GM21825 (cell line): ENCODE measurements around the gene EPC2.
"Not testable (repeated sequence)": the region's sequence is repeated elsewhere in the genome, so short reads cannot be mapped to it uniquely, and the experiment has no call there.

Source experiments
- ATAC-seq: cut with Tn5 transposase; IDR thresholded peaks from one replicate; pipeline ENCODE4 v1.9.1; 2021; ENCODE audit warnings: mild to moderate bottlenecking, moderate library complexity; ENCODE audit not compliant: unreplicated experiment

The EPC2 gene

GRCh38 chr2:148721991-148722777 lies 77.6 kb downstream of the EPC2 start:
- no peak for ATAC-seq

GRCh38 chr2:148725564-148725963 lies 81.0 kb downstream of the EPC2 start:
- ATAC-seq, result no peak

- ATAC-seq, result no peak
Observed at GRCh38 chr2:148726228-148726627, 81.7 kb downstream of the EPC2 start.

GRCh38 chr2:148730085-148730484 lies 85.5 kb downstream of the EPC2 start:
- ATAC-seq, result no peak

GRCh38 chr2:148737742-148738141 lies 93.2 kb downstream of the EPC2 start:
- no peak for ATAC-seq

GRCh38 chr2:148739454-148740105 lies 95.0 kb downstream of the EPC2 start:
- no peak for ATAC-seq

GRCh38 chr2:148742373-148742772 lies 97.8 kb downstream of the EPC2 start:
- ATAC-seq, result no peak

GRCh38 chr2:148745151-148745851 lies 100.8 kb downstream of the EPC2 start:
- no peak for ATAC-seq

- ATAC-seq, result no peak
Observed at GRCh38 chr2:148746973-148747372, 102.4 kb downstream of the EPC2 start.

- ATAC-seq, result no peak
Observed at GRCh38 chr2:148751907-148752306, 107.4 kb downstream of the EPC2 start.

GRCh38 chr2:148752977-148753376 lies 108.4 kb downstream of the EPC2 start:
- no peak for ATAC-seq

GRCh38 chr2:148754864-148755263 lies 110.3 kb downstream of the EPC2 start:
- ATAC-seq, result no peak

GRCh38 chr2:148756292-148756975 lies 111.9 kb downstream of the EPC2 start:
- ATAC-seq, result no peak

- no peak for ATAC-seq
Observed at GRCh38 chr2:148764815-148765214, 120.3 kb downstream of the EPC2 start.

- ATAC-seq, result no peak
Observed at GRCh38 chr2:148770047-148770446, 125.5 kb downstream of the EPC2 start.

- ATAC-seq, result no peak
Observed at GRCh38 chr2:148781544-148781943, 137.0 kb downstream of the EPC2 start.

GRCh38 chr2:148789059-148789458 lies 144.5 kb downstream of the EPC2 start:
- no peak for ATAC-seq

GRCh38 chr2:148790172-148790571 lies 145.6 kb downstream of the EPC2 start:
- ATAC-seq, result not testable (repeated sequence)

- ATAC-seq, result no peak
Observed at GRCh38 chr2:148794558-148794957, 150.0 kb downstream of the EPC2 start.

- ATAC-seq, result no peak
Observed at GRCh38 chr2:148796735-148797512, 152.4 kb downstream of the EPC2 start.
